HS-5 (cell line): ENCODE measurements around the gene CHST14.
A peak's percentile ranks its signal among the peaks of the same experiment; 100 is the strongest.

ENCODE experiments used
- DNase-seq: peaks from one replicate; pipeline ENCODE4 v3.0.0-alpha.2; 2012; ENCODE audit warnings: low read depth

CHST14 gene

DNA sequence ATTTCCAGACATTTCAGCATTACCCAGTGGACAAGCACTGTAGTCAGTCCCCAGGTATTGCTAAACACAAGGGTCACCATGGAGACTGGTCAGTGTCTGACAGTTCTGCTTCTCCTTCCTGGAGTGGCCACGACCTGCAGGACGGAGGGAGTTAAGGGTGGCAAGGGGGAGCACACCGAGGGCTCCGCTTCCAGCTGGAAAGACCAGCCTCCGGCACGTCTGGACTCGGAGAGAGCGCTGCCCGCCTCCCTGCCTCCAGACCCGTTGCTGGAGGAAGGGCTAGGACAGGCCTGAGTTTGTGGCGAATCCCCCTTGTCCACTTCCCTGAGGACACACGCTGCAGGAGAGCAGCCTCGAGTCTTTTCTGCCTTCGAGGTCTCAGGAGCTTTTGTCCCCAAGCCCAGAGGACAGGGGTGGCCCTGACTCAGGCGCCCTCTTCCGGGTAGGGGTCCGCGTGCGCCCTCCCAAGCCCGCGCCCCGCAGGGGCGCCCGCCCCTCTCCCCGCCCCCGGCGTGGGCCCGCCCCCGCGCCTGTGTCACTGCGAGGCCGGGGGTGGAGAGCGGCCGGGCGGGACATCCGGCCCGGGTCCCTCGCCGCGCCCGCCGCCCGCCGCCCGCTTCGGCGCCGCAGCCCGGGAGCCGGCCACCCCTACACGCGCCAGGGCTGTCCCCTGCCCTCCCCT lies at the start of gene CHST14:
Gene CHST14 (plus strand): TSS at position 562 of the 682 bp plus-strand sequence. CDS start 230 bp downstream, outside the sequence.
- DNase-seq = no peak

DNA sequence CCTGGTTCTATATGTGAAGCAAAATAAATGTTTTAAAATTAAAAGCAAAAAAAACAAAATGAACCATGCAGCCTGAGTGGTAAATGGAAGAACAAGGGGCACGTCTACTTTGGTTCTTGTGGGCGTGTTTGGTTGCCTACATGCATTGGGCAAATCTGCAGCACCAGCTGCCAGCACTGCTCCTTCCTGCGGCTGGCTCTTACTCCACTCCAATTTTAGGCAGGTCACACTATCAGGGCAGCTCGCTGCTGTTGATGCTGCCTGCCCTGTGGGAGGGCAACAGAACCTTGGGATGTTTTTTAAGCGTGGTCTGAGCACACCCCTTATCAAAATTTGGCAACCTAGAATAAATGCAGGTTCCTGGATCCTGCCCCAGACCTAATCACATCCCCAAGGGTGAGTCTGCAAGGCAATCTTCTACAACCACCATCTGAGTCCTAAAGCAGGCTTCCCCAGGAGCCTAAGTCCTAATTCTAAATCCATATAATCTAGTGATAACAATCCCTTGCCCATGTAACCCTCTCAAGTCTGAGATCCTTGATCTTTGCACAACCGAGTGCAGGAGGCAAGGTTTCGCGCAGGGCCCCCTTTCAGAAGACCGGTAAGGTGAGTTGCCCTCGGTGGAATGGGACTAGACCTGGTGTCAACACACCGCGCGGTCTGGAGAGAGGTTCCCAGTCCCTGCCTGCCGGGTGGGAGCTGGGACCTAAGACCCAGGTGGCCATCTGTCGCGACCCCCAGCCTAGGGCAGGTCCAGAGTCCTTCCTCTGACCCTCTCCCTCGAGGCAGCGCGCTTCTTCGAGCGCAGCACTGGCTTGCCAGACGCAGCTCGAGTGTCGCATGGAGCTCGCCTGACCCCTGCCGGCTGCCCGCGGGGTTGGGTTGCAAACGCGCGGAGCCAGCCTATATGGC lies 49.3 kb upstream of the CHST14 start:
- DNase-seq = no peak

GRCh38 chr15:40424483-40425115 lies 46.2 kb upstream of the CHST14 start:
- no peak for DNase-seq

- no peak for DNase-seq
Measured at GRCh38 chr15:40425681-40426080, 45.1 kb upstream of the CHST14 start.

- DNase-seq = no peak
Measured at GRCh38 chr15:40427188-40427587, 43.6 kb upstream of the CHST14 start.

- no peak for DNase-seq
Measured at GRCh38 chr15:40428185-40428584, 42.6 kb upstream of the CHST14 start.

GRCh38 chr15:40429068-40429710 lies 41.6 kb upstream of the CHST14 start:
- DNase-seq = no peak

GRCh38 chr15:40430271-40430805 lies 40.4 kb upstream of the CHST14 start:
- DNase-seq = peak; percentile 49

- DNase-seq = no peak
Measured at GRCh38 chr15:40435023-40435709, 35.6 kb upstream of the CHST14 start.

- DNase-seq = no peak
Measured at GRCh38 chr15:40435710-40436089, 35.1 kb upstream of the CHST14 start.

GRCh38 chr15:40436116-40436891 lies 34.5 kb upstream of the CHST14 start:
- no peak for DNase-seq

- DNase-seq = no peak
Measured at GRCh38 chr15:40436892-40437751, 33.7 kb upstream of the CHST14 start.

GRCh38 chr15:40437752-40438687 lies 32.8 kb upstream of the CHST14 start:
- DNase-seq = no peak

DNA sequence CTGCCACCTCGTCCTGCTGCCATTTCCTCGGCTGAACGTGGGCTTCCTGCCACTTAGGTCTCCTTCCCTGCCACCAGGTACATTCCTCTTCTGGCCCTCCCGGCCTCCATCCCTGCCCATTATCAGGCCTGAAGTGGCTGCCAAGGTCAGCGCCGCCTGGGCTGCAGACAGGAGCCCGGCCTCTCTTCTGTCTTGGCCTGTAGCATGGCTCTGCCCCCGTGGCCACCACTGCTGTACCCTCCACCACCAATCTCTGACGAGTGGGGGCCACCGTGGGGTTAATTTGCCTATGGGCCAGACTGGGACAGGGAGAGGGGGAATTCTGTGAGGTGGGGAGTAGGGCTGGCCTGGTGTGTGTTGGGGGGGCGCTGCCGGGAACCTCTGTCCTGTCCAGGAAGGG lies 32.1 kb upstream of the CHST14 start:
- no peak for DNase-seq

DNA sequence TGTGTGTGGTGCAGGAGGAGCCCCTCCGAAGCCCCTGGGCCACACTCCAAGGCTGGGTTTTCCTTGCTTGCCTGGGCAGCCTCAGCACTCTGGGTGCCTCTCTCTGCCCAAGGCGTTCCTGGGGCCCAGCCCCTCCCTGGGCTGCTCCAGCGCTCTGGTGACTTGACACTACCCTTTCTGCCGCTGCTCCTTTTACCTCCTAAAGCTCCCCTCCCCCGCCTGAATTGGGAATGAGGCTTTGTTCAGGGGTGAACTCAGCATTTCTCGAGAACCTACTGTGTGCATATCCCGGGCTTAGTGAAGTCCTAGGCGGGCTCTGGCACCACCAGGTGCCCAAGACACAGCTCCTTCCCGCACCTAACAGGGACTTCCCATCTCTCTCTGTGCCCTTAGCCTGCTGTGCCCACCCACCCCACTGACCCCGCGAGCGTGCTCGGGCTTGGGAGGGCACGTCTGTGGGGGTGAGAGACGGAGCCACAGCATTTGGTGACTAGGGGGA lies 31.3 kb upstream of the CHST14 start:
- no peak for DNase-seq

GRCh38 chr15:40439960-40440742 lies 30.6 kb upstream of the CHST14 start:
- DNase-seq = no peak

DNA sequence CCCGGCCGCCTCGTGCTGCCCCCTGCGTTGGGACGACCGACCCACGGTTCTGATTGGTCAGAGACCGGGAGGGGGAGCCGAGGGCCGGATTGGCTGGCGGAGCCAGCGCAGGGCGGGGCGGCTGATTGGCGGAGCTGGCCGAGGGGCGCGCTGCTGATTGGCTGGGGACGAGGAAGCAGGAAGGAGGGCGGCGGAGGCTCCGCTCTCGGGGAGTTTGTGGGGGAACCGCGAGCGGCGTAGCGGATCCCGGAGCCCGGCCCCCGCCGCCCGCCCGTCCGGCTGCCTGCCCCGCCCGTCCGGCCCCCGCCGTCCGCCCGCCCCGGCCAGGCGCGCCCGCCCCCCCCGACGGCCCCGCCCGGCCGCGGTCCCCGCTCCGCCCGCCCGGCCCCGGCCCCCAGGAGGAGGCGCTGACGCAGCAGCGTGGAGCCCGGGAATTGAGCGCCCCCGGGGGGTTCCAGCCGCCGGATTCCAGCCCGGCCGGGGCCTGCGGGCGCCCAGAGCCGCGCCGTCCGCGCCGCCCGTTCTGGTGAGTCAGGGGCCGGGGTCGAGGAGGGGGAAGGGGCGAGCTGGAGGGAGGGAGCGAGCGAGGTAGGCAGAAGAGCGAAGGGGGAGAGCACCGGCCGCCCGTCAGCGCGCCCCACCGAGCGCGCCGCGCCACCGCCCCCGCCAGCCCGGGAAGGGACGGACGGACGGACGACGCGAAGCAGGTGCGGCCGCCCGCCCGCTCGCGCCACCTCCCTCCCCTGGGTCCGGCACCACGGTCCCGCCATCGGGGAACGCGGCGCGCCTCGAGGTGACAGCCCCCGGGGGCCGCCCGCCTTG lies 29.8 kb upstream of the CHST14 start, which contains the start of gene BAHD1:
Gene BAHD1 (plus strand): TSS at position 211 of the 822 bp plus-strand sequence. CDS start 17,512 bp downstream, outside the sequence.
- DNase-seq = peak; percentile 69
